HPDE6-E6E7 (cell line): ENCODE data around the gene DGKG.

Experiments
- DNase-seq: peaks from one replicate; pipeline ENCODE4 v3.0.0; 2011; ENCODE audit warnings: missing footprints; ENCODE audit errors: extremely low spot score

Gene DGKG

GRCh38 chr3:186361762-186362536 is at the start of gene DGKG:
Gene DGKG (minus strand): TSS chr3:186362234. CDS start chr3:186320459, 41,775 bp downstream.
- DNase-seq, result no peak

- DNase-seq, result no peak
These were observed 49.1 kb upstream of the DGKG start for GRCh38 chr3:186411089-186411488.

GRCh38 chr3:186406669-186407635 is 44.9 kb upstream of the DGKG start:
- DNase-seq, result no peak

- DNase-seq, result no peak
These were observed 39.5 kb upstream of the DGKG start for GRCh38 chr3:186401556-186401955.

- DNase-seq, result no peak
These were observed 38.6 kb upstream of the DGKG start for GRCh38 chr3:186400662-186401061.

GRCh38 chr3:186400026-186400425 is 38.0 kb upstream of the DGKG start:
- DNase-seq, result no peak

- no peak for DNase-seq
These were observed 32.7 kb upstream of the DGKG start for GRCh38 chr3:186394566-186395217.

GRCh38 chr3:186386883-186387560 is 25.0 kb upstream of the DGKG start:
- no peak for DNase-seq

- no peak for DNase-seq
These were observed 24.0 kb upstream of the DGKG start for GRCh38 chr3:186385856-186386602.

- DNase-seq, result no peak
These were observed 21.3 kb upstream of the DGKG start for GRCh38 chr3:186383026-186383993.

- DNase-seq, result no peak
These were observed 20.3 kb upstream of the DGKG start for GRCh38 chr3:186382217-186382885.

GRCh38 chr3:186381424-186382216 is 19.6 kb upstream of the DGKG start:
- no peak for DNase-seq

GRCh38 chr3:186380622-186381380 is 18.8 kb upstream of the DGKG start:
- DNase-seq, result no peak

GRCh38 chr3:186375443-186375842 is 13.4 kb upstream of the DGKG start:
- DNase-seq, result no peak

- DNase-seq, result no peak
These were observed 12.3 kb upstream of the DGKG start for GRCh38 chr3:186374376-186374775.

- no peak for DNase-seq
These were observed 7.2 kb upstream of the DGKG start for GRCh38 chr3:186369217-186369616.

- no peak for DNase-seq
These were observed 6.7 kb upstream of the DGKG start for GRCh38 chr3:186368717-186369116.

GRCh38 chr3:186368176-186368575 is 6.1 kb upstream of the DGKG start:
- no peak for DNase-seq
